Stimulated activated naive CD4-positive, alpha-beta T cell treated with Interleukin-2 at 50 U/mL for 16 hours (primary cell): ENCODE measurements around the gene TMEM37.

Experiments
- DNase-seq: peaks from one replicate; lab custom pipeline; 2025; lab: John Stamatoyannopoulos, UW

Gene TMEM37

DNA sequence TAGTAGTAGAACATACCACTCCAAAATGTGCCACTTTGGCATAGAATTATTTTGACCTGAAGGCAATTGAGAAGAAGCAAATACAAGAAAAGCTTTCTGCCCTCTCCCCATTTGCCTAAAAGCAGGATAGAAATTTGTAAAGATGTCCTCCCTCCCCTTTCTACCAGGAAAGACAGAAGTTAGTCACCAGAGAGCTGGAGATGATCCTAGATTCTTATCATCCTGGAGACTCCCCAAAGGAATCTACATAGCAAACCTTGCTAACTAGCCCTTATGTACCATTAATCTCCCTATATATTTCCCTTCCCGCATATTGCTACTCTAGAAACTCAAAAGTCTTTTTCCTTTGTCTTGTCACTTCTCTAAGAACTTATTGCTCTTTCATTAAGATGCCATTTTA is 12.6 kb upstream of the TMEM37 start:
- DNase-seq, result no peak

DNA sequence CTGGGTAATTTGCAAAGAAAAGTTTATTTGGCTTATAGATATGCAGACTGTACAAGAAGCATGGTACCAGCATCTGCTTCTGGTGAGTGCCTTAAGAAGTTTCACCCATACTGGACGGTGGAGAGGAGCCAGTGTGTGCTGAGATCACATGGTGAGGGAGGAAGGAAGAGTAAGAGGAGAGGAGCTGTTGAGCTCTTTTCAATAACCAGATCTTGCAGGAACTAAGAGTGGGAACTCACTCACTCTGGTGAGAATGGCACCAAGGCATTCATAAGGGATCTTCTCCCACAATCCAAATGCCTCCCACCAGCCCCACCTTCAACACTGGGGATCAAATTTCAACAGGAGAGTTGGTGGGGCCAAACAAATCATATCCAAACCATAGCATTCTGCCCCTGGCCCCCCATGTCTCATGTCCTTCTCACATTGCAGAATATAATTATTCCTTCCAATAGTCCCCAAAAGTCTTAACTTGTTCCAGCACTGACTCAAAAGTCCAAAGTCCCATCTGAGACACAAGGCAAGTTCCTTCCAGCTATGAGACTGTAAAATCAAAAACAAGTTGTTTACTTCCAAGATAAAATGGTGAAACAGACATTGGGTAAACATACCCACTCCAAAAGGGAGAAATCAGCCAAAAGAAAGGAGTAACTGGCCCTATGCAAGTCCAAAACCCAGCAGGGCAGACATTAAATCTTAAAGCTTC is 11.7 kb upstream of the TMEM37 start:
- DNase-seq, result no peak

DNA sequence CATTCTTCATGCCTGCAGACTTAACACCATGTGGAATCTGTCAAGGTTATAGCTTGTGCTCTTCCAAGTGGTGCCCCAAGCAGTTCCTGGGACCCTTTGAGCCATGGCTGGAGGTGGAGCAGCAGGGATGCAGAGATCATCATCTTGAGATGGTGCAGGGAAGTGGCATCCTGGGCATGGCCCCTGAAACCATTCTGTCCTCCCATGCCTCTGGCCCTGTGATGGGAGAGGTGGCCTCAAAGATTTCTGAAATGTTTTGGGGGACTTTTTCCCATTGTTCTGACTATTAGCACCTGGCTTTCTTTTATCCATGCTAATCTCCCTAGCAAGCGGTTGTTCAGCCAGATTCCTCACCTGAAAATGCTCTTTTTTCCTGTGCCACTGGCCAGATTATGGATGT is 10.3 kb upstream of the TMEM37 start:
- no peak for DNase-seq

DNA sequence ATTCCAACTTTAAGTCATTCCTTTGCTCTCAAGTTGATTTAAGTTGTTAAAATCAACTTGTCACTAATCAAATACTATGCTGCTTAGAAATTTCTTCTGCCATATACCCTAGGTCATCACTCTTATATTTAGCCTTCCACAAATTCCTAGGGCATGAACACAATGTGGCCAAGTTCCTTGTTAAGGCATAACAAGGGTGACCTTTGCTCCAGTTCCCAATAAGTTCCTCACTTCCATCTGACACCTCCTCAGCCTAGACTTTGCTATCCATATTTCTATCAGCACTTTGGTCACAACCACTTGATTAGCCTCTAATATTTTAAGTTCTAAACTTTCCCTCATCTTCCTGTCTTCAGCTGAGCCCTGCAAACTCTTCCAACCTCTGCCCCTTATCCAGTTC is 9.9 kb upstream of the TMEM37 start:
- DNase-seq, result no peak

DNA sequence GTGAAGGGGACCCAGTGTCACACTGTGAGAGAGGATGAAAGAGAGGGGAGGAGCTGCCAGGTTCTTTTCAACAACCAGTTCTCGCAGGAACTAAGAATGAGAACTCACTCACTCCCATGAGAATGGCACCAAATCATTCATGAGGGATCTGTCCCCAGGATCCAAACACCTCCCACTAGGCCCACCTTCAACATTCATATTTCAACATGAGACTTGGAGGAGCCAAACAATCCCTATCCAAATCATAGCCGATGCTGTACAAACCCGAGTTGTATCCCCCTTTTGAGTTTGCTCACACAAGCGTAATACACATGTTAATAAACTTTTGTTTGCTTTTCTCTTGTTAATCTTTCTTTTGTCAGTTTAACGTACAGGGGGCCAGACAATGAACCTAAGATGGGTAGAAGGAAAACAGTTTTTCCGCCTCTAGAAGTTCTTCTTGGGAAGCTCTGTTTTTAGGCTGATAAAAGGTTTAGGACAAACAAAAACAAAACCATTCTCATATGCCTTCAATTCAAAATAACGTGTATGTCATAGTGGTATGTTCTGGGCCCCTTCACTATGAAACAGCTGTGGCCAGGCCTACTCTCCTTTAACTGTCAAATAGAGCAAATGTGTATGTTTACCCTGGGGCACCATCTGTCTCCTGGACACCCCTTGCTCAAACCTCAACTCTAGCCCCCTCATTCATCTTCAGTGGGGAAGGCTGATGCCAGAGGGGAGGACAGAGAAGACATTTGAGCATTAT is 9.1 kb upstream of the TMEM37 start:
- DNase-seq, result no peak

DNA sequence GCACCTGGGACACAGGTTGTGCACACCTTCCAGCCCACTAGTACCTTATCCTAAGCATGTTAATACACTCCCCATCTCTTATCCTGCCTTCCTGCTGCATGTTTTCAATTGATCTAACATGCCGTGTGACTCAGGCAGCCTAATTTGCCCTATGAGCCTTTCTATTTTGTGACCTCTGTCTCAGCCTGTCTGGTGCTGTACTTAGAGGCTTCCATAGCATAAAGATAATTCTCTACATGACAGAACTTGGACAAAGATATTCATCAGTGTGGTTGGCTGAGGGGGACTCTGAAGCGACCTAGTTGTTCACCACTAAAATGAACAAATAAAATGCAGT is 8.6 kb upstream of the TMEM37 start:
- no peak for DNase-seq

DNA sequence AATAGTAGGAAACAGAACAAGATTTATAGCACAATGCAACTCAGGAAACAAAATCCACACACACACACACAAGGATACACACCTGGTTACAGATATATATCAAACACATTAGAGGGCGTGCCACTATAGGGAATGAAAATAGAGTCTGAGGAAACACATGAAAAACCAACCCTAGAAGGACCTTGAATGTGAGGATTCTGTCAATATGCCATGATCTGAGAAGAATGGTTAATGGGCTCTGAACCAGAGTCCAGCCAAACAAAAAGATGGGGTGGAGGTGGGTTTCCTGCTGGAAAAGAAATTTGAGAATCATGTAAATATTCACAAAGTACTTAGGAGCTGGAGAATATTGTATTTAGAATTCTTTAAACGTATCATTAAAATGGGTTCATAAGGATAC is 7.8 kb upstream of the TMEM37 start:
- DNase-seq, result no peak

DNA sequence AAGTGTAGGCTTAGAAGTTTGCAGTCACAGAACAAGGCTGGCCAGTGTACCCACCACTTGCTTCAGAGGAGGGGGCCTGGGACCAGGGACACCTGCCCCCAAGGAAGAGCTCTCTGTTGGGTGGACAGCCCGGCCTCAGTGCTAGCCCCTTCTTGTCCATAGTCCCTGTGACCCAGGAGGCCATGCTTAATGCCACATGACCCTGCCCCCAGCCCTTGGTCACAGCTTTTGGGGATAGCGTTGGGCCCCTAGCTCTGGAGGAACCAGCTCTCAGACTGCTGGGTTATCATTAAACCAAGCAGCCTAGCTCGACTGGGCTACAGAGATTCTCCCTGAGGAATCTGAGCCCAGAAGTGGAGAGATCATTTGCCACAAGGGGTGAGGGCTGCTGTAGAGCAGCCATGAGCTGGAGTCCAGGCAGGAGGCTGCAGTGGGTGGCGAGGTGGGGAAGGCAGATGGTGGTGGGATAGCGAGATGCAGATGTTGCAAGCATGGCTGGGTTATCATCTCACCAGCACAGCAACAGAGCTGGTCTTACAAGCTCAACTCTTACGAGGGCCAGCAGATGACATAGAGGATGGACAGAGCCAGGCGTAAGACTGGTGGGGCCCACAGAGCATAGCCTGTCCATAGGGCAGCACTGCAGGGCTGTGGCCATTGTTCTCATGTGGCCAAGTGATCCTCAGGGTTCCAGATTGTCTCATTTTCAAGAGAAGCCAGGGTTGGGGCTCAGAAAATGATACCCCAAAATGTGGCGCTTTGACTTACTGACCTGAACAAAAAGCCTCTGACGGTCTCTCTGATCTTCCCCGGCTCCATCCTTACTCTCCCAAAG is 7.2 kb upstream of the TMEM37 start:
- no peak for DNase-seq

DNA sequence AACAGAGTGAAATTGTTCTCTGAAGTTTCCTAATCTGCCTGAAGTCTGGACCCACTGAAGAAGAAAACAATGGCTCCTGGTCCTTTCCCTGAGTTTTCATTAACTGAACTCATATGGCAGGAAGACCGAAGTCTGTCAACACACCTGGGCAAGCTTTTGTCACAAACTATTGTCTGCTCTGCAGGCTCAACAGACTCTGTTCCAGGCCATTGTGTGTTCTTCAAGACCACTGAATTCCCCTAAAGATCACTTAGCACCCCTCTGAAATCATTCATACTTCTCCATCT is 6.6 kb upstream of the TMEM37 start:
- DNase-seq, result no peak

DNA sequence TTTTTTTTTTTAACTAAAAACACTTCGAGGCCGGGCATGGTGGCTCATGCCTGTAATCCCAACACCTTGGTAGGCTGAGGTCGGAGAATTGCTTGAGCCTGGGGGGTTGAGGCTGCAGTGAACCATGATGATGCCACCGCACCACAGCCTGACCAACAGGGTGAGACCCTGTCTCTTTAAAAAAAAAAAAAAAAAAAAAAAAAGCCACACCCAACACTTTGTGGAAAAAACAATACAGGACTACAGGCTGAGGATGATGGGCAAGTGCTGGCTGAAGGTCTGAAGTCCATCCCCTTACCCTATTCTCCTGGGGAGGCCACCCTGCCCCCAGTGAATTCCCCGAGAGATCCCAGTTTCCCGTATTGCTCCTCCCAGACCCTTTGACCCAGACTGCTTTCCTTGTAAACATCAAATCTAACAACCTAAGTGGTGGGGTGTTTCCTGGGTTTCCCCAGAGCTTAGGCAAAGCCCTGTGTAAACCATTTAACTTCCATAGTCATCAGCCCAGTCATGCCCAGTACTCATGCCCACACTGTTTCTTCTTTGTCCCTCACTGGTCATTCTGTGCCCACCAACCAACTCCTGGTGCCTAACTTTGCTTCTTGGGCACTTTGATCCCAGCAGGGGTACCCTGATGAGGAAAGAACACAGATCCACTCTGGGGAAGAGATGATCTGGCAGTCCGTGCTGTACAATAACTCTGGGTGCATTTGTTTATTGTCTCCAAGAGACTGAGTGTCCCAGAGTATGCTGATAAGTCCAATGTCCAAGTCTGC is 5.8 kb upstream of the TMEM37 start:
- no peak for DNase-seq

DNA sequence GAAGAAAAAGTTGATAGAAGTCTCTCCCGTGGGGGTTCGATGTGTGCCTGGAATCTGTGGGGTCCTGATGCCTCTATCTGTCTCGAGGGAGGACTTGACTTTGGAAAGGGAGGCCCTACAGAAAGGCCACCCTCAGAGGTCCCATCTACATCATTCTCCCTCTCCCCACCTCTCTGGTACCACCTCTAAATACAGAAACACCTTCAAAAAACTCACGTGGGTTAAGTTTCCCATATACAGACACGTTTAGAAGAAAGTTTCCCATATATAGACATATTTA is 5.3 kb upstream of the TMEM37 start:
- no peak for DNase-seq

DNA sequence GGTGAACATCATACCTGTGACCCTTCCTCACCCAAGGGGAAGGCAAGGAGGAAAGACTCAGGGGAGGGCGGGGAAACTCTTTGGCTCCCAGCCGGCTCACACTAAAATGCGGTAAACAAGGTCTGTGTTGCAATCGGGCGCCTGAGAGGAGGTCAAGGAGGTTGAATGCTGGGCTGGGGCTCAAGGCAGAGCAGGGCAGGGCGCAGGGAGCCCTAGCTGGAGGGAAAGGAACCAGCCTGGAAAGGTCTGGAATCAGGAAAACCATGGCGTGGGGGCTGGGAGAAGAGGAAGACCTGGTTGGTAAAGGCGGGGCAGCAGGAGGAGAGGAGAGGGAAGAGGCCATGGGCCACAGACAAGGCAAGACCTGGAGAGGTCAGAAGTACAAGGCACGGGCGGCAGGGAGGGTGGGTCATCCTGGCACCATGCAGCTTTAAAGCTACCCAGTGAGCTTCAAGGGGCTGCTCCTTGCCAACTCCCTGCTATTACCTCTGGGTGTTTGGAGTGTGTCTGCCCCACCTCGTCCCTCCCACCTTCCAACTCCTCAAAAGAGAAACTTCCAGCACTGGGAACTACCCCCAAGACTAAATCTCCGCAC is 4.8 kb upstream of the TMEM37 start:
- no peak for DNase-seq

DNA sequence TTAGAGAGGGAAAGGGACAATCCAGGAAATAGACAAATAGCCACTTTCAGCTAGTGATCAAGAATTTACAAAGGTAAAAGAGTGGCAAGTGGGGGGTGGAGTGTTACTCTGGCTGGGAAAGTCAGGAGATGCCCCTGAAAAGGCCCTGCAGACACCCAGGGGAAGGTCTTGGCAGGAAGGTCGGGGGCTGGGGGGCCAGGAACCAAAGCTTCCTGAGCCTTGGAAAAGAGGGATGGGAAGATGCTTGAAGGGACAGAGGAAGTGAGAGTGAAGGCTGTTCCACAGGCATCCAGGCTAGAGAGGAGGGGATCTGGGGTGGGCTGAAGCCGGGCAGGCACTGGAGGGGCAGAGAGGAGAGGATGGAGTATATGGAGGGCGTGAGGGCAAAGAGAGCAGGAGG is 3.9 kb upstream of the TMEM37 start:
- DNase-seq, result no peak

DNA sequence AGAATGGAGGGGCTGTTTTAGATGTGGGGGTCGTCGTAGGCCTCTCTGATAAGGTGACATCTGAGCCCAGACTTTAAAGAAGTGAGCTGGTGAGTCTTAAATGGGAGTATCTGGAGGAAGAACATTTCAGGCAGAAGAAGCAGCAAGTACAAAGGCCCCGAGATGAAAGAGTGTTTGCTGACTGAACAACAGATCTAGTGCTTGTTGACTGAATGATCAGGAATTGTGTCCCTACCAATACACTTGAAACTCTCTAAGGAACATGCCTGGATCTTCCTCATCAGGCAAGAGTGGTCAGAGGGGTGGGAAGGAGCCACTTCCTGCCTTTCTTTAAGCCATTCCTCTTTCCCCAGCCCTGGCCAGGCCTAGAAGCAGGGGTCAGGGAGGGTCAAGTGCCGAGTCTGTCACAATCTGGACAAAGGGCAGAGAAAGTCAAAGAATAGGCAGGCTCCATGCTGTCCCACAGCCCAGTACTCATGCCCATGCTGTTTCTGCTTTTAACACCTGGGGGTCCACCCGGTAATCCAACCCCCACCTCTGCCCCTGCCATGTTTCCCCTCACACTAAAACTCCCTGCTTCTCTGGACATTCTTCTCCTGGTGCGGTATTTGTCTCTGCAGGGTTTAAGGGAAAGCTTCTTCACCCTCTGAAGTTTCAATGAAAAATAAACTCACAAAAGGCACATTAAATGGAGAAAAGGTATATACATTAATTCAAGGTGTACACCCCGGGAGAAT is 3.0 kb upstream of the TMEM37 start:
- no peak for DNase-seq

DNA sequence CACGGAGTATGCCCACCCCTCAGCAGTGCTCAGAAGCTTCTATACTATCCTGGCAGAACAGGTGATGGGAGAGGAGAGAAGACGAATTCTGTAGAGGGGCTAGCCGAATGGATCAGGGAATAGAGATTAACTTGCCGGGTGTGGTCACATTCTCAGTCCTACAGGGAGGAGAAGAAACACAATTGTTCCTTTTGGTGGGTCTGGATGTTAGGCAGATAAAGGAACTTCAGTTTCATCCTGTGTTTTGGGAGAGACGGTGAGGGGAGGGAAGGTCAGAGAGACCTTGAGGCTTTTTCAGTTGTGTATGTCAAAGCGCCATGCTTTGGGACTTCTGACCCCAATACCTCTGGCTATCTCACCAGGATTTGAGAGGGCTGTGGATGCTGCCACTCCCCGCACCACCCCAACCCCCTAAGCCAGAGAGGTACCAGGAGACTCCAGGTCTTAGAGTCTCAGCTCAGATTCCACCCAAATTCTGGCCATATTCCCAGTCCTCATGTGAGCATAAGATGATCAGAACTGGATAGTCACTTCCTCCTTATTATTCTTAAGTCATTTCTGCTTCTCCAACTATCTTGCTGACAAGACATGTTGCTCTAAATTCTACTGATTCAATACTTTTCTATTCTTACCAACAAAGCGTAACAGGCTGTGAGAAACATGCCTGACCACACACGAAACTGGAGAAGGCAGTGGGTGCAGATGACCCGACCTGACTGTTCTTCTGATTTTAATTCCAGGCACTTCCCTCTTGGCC is 2.3 kb upstream of the TMEM37 start:
- DNase-seq, result no peak

DNA sequence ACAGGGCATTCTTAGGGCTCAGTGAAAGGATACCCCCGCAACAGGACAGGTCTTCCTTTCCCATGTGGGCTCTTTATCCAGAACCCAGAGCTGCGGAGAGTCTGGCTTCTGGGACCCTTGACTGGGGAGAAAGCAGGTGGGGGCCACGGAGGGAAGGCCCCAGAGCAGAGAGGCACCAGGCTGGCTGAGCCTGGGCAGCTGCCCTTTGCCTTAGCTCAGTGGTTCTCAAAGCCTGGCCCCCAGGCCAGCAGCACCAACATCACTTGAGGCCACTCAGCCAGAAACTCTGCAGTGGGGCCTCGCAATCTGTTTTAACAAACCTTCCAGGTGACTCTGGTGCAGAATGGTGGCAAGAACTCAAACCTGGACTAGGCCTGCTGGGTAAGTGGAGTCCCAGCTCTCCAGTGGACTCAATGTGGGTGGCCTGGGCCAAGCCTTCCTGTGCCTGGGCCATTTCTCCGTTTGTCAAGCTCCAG is 1.6 kb upstream of the TMEM37 start:
- no peak for DNase-seq

DNA sequence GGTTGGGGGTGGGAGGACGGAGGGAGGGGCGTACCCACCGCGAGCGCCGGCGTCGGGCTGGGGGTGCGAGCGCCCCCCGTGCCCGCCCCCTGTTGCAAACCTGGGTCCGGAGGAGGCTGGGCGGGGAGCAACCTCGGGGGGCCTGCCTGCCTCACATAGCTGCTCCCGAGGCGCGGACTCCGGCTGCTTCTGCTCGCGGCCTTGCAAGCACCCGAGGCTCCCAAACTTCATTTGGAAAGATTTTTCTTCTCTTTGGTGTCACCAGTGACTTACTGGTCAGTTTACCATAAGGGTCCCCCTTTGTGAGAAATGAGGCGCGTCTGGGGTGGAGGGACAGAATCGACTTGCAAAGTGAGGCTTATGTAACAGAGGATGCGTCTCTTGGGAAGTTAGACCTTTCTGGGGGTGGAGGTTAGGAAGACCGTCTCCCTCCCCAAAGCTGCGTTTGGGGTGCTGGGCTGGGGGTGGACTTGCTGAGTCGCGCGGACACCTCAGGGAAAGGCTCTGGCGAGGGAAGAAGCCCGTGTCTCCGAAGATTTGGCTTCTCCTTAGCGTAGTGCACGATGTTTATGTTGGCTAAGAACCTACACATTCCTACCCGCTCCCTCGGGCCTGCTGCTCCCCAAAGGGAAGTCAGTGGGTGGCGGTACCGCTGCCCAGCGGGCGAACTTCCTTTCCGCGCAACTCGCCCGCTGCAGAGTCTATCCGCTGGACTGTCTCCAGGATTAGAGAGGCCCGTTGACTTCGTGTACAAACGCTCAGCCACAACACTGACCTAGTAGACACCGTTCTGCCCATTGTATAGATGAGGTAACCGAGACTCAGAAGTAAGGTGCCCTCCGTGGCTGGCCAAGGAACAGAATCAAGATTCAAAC is 559 bp downstream of the TMEM37 start:
- no peak for DNase-seq

DNA sequence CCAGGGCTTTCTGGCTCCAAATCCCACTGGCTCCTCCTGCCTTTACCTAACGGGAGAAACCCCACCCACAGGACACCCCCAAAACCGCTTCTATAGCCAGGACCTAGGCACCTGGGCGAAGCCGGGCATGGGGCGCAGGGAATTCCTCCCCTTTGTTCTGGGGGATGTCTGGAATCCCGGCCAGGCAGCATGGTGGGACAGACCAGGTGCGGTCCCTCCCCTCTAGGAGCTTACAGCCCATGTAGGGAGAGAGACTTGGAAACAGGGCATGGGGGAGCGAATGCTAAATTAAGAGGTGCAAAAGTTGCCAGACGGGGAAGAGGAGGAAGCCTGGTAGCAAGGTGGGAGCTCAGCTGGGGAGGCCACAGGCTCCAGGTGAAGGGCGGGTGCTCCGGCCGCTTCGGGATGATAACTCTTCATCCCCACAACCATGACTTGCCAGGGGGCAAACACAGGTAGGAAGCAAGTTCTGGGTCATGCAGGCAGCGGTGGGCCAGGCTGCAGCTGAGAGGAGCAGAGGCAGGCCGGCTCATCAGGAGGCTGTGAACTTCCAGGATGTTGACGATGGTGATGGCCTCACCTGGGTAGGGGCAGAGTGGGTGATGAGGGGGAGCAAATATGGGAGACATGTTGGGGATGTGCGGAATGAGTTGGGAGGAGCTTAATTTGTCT is 1.3 kb downstream of the TMEM37 start:
- no peak for DNase-seq

DNA sequence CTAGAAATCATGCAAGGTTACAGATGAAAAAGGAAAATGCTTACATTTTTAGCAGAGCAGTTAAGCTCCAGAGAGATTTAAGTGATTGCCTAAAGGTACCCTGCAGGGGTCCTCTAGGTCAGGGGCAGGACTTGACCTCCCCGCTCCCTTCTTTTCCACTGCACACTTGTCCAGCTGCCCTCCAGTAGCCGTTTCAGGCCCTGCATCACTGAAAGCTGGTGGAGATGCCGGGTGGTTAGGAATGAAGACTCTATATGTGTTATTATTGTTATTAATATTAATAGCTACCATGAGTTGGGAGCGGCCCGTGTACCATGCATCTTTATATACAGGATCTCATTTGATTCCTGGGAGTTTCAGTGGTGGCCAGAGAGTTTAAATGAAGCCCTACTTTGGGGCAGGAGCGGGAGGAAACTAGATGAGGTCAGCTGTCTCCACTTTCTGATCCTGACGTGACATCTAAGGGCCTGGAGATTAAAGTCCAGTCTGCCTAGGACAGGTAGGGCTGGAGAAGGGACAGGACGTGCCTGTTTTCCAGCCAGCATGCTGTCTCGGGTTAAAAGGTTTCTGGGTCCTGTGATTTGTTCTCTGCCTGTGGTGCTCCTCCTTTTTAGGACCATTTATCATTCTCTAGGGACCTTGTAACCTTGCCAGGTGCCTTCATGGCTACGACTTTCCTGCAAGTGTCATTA is 2.1 kb downstream of the TMEM37 start:
- no peak for DNase-seq
